ENCODE data around the gene CATSPERE.

The CATSPERE gene

DNA sequence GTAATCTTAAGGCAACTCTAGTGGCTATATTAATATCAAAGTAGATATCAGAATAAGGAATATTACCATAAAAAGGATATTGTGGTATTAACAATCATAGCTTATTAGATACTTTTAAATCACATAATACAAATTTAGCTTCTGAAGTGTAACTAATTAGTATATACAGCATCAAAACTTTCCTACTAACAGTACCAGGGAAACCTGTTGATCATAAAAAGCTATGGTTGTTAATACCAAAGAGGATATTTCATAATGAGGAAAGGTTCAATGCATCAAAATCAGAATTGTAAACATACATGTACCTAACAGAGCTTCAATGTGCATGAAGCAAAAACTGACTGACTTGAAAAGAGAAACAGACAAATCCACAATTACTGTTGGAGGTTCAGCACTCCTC is 33.4 kb upstream of the CATSPERE start:
- no peak overlapping the region for H3K4me3 ChIP-seq (ENCODE audit: low read depth, low read length)
- TF ChIP-seq, protein P1, sequence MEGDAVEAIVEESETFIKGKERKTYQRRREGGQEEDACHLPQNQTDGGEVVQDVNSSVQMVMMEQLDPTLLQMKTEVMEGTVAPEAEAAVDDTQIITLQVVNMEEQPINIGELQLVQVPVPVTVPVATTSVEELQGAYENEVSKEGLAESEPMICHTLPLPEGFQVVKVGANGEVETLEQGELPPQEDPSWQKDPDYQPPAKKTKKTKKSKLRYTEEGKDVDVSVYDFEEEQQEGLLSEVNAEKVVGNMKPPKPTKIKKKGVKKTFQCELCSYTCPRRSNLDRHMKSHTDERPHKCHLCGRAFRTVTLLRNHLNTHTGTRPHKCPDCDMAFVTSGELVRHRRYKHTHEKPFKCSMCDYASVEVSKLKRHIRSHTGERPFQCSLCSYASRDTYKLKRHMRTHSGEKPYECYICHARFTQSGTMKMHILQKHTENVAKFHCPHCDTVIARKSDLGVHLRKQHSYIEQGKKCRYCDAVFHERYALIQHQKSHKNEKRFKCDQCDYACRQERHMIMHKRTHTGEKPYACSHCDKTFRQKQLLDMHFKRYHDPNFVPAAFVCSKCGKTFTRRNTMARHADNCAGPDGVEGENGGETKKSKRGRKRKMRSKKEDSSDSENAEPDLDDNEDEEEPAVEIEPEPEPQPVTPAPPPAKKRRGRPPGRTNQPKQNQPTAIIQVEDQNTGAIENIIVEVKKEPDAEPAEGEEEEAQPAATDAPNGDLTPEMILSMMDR (IDR thresholded peaks at IDR 0.05; ENCODE audit: low read depth, low read length) = no peak

DNA sequence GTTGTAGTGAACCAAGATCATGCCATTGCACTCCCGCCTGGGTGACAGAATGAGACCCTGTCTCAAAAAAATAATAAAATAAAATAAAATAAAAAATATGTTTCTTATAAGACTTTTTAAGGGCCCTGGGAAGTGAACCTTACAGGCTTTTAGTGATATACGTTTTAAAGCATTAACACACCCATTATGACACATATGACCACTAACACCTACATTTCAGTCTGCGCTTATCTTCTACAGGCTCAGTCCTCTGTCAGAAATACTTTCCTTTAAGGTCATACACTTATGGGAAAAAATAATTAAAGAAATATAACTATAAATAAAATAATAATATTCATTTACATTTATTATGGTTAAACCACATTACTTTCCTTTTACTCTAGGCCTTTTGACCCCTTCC is 31.3 kb upstream of the CATSPERE start:
- no peak overlapping the region for H3K4me3 ChIP-seq (ENCODE audit: low read depth, low read length)
- TF ChIP-seq, protein P1 (IDR thresholded peaks at IDR 0.05; ENCODE audit: low read depth, low read length) = no peak

DNA sequence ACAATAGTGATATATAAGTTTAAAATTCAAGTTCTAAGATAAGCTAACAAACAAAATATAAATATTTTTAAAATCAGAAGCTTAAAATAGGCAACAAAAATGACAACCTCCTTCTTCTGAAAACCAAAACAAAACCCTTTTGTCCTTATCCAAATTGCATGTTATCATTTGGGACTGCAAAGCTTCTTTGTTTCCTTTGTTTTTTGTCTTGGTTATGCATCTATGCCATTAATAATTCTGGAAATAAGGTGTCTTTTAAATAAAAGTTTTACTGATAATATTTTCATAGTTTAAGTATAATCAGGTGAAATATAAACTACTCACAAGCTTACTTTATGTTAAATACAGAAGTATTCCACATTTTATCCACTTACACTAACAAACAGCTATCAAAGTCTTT is 29.9 kb upstream of the CATSPERE start:
- TF ChIP-seq, protein P1 (IDR thresholded peaks at IDR 0.05; ENCODE audit: low read depth, low read length) = no peak
- H3K4me3 ChIP-seq (ENCODE audit: low read depth, low read length) = no peak overlapping the region

DNA sequence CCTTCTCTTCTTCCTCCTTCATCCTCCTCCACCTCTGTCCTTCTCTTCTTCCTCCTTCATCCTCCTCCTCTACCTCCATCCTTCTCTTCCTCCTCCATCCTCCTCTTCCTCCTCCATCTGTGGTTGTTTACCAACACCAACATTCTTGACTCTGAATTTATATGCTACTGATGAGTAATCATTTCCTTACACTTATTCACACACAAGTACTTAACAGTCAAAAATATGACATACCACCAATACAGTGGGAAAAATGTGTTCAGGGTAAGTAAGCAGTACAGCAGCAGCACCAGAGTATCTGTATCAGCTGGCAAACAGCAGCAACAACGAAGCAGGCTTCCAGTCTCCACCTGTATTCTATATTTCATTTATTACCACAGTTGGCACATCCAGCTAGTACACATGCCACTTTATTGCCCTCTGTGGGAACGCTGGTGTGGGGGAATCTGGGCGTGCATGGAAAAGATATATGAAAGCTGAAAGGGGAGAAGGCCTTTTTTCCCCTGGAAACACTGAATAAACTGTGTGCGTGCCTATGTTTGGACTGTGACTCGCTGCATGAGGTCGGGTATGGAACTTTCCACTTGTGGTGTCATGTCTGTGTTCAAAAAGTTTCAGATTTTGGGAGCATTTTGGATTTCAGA is 25.4 kb upstream of the CATSPERE start:
- TF ChIP-seq, protein P1 (IDR thresholded peaks at IDR 0.05; ENCODE audit: low read depth, low read length) = no peak
- H3K4me3 ChIP-seq (ENCODE audit: low read depth, low read length) = no peak overlapping the region

DNA sequence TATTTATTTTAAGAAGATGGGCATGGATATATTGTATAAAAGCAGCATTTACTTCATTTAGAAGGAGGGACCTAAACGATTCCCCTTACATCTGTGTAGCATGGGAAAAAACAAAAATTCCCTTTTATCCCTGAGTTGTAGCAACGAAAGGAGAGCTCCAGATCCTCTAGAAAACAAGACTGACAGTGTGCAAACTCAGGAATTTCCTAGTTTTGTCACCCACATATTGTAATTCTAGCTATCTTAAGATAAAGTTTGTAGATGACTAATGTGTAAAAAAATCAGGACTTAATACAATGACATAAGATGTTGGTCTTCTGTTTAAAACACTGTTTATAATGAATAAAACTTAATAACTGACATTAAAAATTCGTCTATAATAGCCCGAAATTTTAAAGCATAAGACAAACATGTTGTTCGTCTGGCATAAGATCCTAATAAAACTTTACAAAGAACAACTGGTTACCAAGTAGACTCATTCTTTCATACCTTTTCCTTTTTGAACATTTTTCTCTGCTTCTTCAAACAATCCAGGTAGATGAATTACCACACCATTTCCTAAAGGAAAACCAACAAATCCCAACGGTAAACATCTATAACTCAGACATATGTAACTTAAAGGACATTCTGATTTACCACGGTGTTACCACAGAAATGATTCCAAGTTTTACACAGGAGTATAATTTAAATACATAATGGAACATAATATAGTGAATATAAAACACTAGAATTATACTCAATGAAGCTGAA is 24.6 kb upstream of the CATSPERE start:
- TF ChIP-seq, protein P1 (IDR thresholded peaks at IDR 0.05; ENCODE audit: low read depth, low read length) = no peak
- no peak overlapping the region for H3K4me3 ChIP-seq (ENCODE audit: low read depth, low read length)

DNA sequence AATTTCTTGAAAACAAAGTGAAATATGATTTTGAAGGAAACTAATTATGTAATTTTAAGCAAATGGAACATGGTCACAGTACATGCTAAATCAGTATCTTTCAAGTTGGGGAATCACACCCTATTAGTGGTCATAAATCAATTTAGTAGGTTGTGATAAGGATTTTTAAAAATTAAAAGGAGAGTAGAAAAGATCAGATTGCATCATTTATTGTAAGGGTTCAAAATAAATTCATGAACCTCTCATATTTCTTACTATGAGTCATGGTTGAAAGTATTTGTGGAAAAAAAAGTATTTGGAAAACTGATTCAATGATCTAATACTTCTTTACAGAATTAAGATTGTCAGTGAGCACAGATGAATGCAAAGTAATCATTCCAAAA is 24.0 kb upstream of the CATSPERE start:
- TF ChIP-seq, protein P1 (IDR thresholded peaks at IDR 0.05; ENCODE audit: low read depth, low read length) = no peak
- no peak overlapping the region for H3K4me3 ChIP-seq (ENCODE audit: low read depth, low read length)

DNA sequence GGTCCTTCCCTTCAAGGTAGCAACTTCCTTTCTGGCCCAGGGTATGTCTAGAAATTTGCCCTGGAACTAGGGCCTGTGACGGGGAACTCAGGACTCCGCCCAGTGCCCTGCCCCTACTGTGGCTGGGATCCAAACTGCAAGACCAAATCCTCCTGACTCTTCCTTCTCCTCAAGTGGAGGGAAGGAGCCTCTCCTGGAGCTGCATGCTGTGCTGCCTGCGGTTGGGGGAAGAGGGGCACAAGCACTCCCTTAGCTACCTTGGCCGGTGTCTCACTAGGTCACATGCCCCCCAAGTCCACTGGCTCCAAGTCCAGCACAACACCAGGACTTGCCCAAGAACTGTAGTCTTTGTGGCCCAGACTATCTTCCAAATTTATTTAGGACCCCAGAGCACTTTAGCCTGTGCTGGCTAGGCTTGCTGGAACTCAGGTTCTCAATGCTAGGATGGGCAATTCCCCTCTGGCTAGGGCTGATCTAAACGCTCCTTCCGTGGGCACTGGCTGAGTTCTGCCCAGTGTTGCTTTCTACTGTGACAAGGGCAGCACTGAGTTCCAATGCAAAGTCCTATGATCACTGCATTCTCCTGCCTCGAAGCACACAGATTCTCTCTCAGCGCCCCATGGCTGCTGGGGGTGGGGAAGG is 21.6 kb upstream of the CATSPERE start:
- no peak overlapping the region for H3K4me3 ChIP-seq (ENCODE audit: low read depth, low read length)
- TF ChIP-seq, protein P1 (IDR thresholded peaks at IDR 0.05; ENCODE audit: low read depth, low read length) = no peak

Data from WI38 (cell line).